Neural cell (in vitro differentiated cells): ENCODE measurements around the gene TIGD1. TPM values are rescaled to one million over a fixed set of nuclear protein-coding genes. Genes with fewer than 3 reads are reported as not detected.

Source experiments
- H2AFZ ChIP-seq: fragments of 200-600, 300-800 bp; sonication (generic), shearing (Covaris generic); 2 replicates; pipeline ENCODE4 v1.6.0; 2014; ENCODE audit warnings: low read depth, mild to moderate bottlenecking, antibody characterized with exemption, low read length, moderate library complexity
- H3F3A ChIP-seq: fragments of 200-600 bp; shearing (Covaris generic); 2 replicates; pipeline ENCODE4 v1.6.1; 2016; ENCODE audit warnings: mild to moderate bottlenecking, moderate library complexity, mixed read lengths, antibody characterized with exemption, low read length; ENCODE audit not compliant: insufficient read depth, poor library complexity, severe bottlenecking
- H3K27ac ChIP-seq: fragments of 200-600, 300-800 bp; sonication (generic), shearing (Covaris generic); 2 replicates; pipeline ENCODE4 v1.5.1; 2014; ENCODE audit warnings: mild to moderate bottlenecking, low read length, moderate library complexity
- H3K27me3 ChIP-seq: fragments of 300-800, 200-600 bp; sonication (generic), shearing (Covaris generic); 2 replicates; pipeline ENCODE4 v1.6.0; 2014; ENCODE audit warnings: mild to moderate bottlenecking, low read depth, low read length, moderate library complexity; ENCODE audit not compliant: insufficient read depth
- H3K36me3 ChIP-seq: fragments of 300-800, 200-600 bp; sonication (generic), shearing (Covaris generic); 2 replicates; pipeline ENCODE4 v1.5.1; 2014; ENCODE audit warnings: mild to moderate bottlenecking, antibody characterized with exemption, low read length, moderate library complexity; ENCODE audit not compliant: insufficient read depth
- H3K4me2 ChIP-seq: fragments of 300-800, 200-600 bp; sonication (generic), shearing (Covaris generic); 2 replicates; pipeline ENCODE4 v1.6.0; 2014; ENCODE audit warnings: mild to moderate bottlenecking, low read length
- H3K4me3 ChIP-seq: fragments of 300-800, 200-600 bp; sonication (generic), shearing (Covaris generic); 2 replicates; pipeline ENCODE4 v1.5.1; 2014; ENCODE audit warnings: mild to moderate bottlenecking, low read length, moderate library complexity
- H3K79me2 ChIP-seq: fragments of 200-600 bp; shearing (Covaris generic); replicated peaks from 2 replicates; pipeline ENCODE4 v1.6.0; 2014; ENCODE audit warnings: mild to moderate bottlenecking, low read length, moderate library complexity; ENCODE audit not compliant: insufficient read depth
- H3K9ac ChIP-seq: fragments of 300-800, 200-600 bp; sonication (generic), shearing (Covaris generic); 2 replicates; pipeline ENCODE4 v1.6.1; 2016; ENCODE audit warnings: mild to moderate bottlenecking, low read length, mixed read lengths
- H3K9me2 ChIP-seq: fragments of 200-600 bp; shearing (Covaris generic); 2 replicates; pipeline ENCODE4 v1.6.1; 2016; ENCODE audit warnings: mild to moderate bottlenecking, low read length, mixed read lengths; ENCODE audit not compliant: insufficient read depth
- H3K9me3 ChIP-seq: fragments of 200-600, 300-800 bp; sonication (generic), shearing (Covaris generic); 2 replicates; pipeline ENCODE4 v1.6.1; 2016; ENCODE audit warnings: mild to moderate bottlenecking, mixed run types, low read length, moderate library complexity, mixed read lengths
- H4K20me1 ChIP-seq: fragments of 200-600 bp; shearing (Covaris generic); 2 replicates; pipeline ENCODE4 v1.6.1; 2016; ENCODE audit warnings: mild to moderate bottlenecking, mixed run types; ENCODE audit not compliant: insufficient read depth
- EP300 ChIP-seq: fragments of 450-650 bp; conservative IDR thresholded peaks from 2 replicates; pipeline ENCODE4 v1.6.1; 2014; ENCODE audit warnings: antibody characterized with exemption, mild to moderate bottlenecking, moderate library complexity; ENCODE audit not compliant: poor library complexity, severe bottlenecking
- EZH2 ChIP-seq: fragments of 200-600, 300-800 bp; shearing (Covaris generic), sonication (generic); IDR thresholded peaks from 2 replicates; pipeline ENCODE4 v1.6.1; 2014; ENCODE audit warnings: antibody characterized with exemption, low read length, borderline replicate concordance, mild to moderate bottlenecking; ENCODE audit not compliant: insufficient read depth, poor library complexity, severe bottlenecking
- MXI1 ChIP-seq: fragments of 450-650 bp; conservative IDR thresholded peaks from 2 replicates; pipeline ENCODE4 v1.6.1; 2014; ENCODE audit warnings: antibody characterized with exemption, mild to moderate bottlenecking; ENCODE audit not compliant: poor library complexity, severe bottlenecking
- POLR2AphosphoS5 ChIP-seq: IDR thresholded peaks from 2 replicates; pipeline ENCODE4 v1.6.1; 2012
- RAD21 ChIP-seq: fragments of 450-650 bp; conservative IDR thresholded peaks from 2 replicates; pipeline ENCODE4 v1.6.1; 2014; ENCODE audit warnings: antibody characterized with exemption, mild to moderate bottlenecking, moderate library complexity
- REST ChIP-seq: IDR thresholded peaks from 2 replicates; pipeline ENCODE4 v1.6.1; 2012; ENCODE audit warnings: borderline replicate concordance
- SMC3 ChIP-seq: fragments of 450-650 bp; conservative IDR thresholded peaks from 2 replicates; pipeline ENCODE4 v1.6.1; 2014; ENCODE audit warnings: antibody characterized with exemption, mild to moderate bottlenecking, moderate library complexity; ENCODE audit not compliant: poor library complexity
- TAF1 ChIP-seq: IDR thresholded peaks from 2 replicates; pipeline ENCODE4 v1.6.1; 2012; ENCODE audit warnings: low read depth
- polyA plus RNA-seq: library from polyadenylated mRNA; depleted of rRNA; stranded (reverse); fragments of >200 nt; gene quantifications from 2 replicates; pipeline ENCODE4 v1.2.3, GENCODE V29; 2014
- TF ChIP-seq, protein P1 (sequence below): fragments of 450-650 bp; IDR thresholded peaks from 2 replicates; pipeline ENCODE4 v1.5.1; 2014; ENCODE audit warnings: antibody characterized with exemption, mild to moderate bottlenecking, moderate library complexity; ENCODE audit not compliant: poor library complexity, severe bottlenecking

Gene TIGD1
- polyA plus RNA-seq, 1 donor from 2014 or later: 29.3 TPM

DNA sequence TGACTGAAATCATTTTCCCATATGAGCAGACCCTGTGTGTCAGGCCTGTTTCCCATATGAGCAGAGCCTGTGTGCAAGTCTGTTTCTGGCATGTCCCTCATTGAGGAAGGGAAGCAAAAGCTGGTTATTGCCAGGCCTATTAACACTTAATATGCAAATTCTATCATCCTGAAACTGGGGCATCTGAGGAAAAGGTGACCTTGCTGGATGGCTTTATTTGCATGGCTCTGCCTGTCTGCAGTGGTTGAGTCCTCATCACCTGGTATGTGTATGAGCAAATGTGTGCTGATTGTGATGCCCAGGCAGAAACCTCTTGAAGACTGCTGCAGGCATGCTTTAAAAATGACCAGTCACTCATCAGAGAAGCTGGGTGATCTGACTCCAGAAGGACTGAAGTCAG is 31.4 kb upstream of the TIGD1 start:
- Histone ChIP-seq H3K9ac (no peak overlapping the region), H3K27ac (no peak overlapping the region), H3K4me2 (no peak overlapping the region), H3K9me2 (no peaks in the 10 kb centered on the region), H3K36me3 (no peaks in the 10 kb centered on the region), H2AFZ (no peak overlapping the region), H3F3A (no peaks in the 10 kb centered on the region), H3K27me3 (no peaks in the 10 kb centered on the region), H3K4me3 (no peak overlapping the region), H3K9me3 (no peaks in the 10 kb centered on the region), H3K79me2 (no peaks in the 10 kb centered on the region), H4K20me1 (no peaks in the 10 kb centered on the region)
- TF ChIP-seq EZH2 (no peak), EP300 (no peak), REST (no peak), TAF1 (no peak), SMC3 (no peak), POLR2AphosphoS5 (no peak), RAD21 (no peak), MXI1 (no peak)
- TF ChIP-seq, protein P1, sequence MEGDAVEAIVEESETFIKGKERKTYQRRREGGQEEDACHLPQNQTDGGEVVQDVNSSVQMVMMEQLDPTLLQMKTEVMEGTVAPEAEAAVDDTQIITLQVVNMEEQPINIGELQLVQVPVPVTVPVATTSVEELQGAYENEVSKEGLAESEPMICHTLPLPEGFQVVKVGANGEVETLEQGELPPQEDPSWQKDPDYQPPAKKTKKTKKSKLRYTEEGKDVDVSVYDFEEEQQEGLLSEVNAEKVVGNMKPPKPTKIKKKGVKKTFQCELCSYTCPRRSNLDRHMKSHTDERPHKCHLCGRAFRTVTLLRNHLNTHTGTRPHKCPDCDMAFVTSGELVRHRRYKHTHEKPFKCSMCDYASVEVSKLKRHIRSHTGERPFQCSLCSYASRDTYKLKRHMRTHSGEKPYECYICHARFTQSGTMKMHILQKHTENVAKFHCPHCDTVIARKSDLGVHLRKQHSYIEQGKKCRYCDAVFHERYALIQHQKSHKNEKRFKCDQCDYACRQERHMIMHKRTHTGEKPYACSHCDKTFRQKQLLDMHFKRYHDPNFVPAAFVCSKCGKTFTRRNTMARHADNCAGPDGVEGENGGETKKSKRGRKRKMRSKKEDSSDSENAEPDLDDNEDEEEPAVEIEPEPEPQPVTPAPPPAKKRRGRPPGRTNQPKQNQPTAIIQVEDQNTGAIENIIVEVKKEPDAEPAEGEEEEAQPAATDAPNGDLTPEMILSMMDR: no peak

DNA sequence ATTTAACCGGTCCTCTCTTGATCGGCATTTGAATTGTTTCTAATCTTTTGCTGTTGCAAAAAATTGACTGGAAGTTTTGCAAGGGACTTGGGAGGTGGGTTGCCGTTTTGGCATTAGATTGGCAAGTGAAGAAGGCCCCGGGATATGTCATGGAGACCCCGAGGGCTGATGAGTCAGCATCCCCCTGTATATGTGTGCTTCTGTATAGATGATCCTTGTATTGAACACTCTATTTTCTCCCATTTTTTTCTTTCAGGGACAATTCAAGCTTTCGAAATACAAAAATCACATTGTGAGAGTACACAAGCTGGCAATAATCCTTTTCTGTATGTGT is 30.3 kb upstream of the TIGD1 start:
- Histone ChIP-seq H3K27ac (no peak overlapping the region), H3K79me2 (no peaks in the 10 kb centered on the region), H3K4me3 (no peak overlapping the region), H2AFZ (no peak overlapping the region), H3K9me2 (no peaks in the 10 kb centered on the region), H3F3A (no peaks in the 10 kb centered on the region), H3K27me3 (no peaks in the 10 kb centered on the region), H3K9me3 (no peaks in the 10 kb centered on the region), H3K9ac (no peak overlapping the region), H3K4me2 (no peak overlapping the region), H4K20me1 (no peaks in the 10 kb centered on the region), H3K36me3 (no peaks in the 10 kb centered on the region)
- no peak for TF ChIP-seq EP300
- TF ChIP-seq, protein P1: no peak
- TF ChIP-seq TAF1: no peak
- no peak for TF ChIP-seq REST
- TF ChIP-seq SMC3: no peak
- no peak for TF ChIP-seq EZH2
- no peak for TF ChIP-seq RAD21
- TF ChIP-seq POLR2AphosphoS5: no peak
